ENCODE measurements around the gene IGFALS.

IGFALS gene

DNA sequence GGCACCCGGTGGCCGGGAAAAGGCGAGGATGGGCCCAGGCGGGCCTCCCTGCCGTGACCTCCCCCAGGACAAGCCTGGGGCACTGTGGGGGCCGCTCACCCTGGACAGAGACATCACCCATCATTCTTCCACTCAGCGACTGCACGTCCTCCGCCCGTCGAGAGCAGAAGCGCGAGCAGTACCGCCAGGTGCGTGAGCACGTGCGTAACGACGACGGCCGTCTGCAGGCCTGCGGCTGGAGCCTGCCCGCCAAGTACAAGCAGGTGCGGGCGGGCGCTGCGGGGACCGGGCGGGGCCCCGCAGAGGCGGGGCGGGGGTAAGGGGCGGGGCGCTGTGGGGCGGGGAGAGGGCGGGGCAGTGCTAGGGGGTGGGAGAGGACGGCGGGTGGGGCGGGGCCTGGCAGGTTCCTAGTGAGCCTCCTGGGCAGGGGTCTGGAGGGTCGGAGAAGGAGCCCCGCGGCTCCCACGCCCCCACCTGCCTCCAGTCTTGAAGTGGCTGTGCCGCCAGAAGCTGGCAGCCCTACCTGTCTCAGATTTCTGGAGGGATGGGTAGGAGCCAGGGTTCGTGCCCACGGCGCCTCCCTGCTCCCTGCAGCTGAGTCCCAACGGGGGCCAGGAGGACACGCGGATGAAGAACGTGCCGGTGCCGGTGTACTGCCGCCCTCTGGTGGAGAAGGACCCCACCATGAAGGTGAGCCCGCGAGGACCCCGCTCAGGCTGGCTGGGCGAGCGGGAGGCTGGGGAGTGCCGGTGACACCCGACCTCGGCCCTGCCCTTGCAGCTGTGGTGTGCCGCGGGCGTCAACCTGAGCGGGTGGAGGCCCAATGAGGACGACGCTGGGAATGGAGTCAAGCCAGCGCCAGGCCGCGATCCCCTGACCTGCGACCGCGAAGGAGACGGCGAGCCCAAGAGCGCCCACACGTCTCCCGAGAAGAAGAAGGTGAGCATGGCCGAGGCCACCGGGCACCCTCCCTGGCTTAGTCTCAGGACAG is 29.7 kb downstream of the IGFALS start:
- DNase-seq = no peak

DNA sequence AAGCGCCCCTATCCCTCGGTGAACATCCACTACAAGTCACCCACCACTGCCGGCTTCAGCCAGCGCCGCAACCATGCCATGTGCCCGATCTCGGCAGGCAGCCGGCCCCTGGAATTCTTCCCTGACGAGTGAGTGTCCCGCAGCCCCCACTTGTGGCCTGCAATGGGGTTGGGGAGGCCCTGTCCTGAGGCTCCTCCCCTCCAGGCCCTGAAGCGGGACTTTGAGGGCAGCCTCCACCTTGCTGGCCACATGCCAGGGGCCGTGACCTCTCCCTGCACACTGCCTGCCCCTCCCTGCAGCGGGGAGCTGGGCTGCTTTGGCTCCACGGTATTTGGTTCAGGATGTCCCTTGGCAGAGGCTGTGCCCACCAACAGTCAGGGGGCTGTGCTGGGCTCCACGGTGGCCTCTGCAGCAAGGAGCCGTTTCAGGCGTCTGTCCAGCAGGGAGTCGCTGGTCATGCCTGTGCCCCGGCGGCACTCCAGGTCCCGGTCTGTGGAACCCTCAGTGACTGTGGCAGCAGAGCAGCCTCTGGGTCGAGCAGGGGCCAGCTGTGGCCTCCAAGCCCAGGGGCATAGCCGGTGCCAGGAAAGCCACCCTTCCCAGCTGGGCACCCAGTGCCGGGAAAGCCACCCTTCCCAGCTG is 30.5 kb downstream of the IGFALS start:
- DNase-seq = no peak

DNA sequence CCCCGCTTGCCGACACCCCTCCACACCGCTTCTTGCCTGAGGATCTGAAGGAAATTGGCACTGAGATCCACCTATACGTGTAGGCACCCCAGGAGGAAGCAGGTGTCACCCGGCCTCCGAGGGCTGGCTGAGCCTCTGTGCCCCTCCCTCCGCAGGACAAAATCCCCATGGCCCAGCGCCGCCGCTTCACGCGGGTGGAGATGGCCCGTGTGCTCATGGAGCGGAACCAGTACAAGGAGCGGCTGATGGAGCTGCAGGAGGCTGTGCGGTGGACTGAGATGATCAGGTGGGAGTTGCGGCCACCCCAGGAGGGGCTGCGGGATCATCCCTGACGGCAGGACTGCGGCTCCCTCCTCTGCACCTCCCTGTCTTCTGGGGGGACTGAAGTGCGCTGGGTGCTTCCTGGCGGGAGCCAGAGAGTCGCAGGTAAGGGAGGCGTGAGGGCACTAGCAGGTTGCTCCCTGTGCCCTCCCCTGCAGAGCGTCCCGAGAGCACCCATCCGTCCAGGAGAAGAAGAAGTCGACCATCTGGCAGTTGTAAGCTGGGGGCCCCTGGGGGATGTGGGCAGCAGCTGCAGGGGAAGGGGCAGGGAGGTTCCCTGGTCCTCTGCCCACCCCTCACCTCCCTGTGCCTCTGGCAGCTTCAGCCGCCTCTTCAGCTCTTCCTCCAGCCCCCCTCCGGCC is 31.2 kb downstream of the IGFALS start:
- no peak for DNase-seq

DNA sequence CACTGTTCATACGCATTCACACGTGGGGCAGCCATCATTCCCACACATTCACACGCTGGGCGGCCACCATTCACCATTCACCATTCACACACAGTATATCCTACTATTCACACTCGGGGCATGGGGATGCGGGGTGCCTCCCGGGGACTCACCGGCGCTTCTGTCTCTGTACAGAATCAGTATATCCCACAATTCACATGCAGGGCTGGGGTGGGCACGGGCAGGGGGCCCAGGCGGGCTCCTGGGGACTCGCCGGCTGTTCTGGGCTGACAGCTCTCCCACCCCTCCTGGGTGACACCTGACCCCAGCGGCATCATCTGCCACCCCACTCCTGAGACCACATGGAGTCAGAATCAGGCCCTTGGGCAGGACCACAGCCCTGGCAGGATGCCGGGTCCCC is 31.8 kb downstream of the IGFALS start:
- no peak for DNase-seq

DNA sequence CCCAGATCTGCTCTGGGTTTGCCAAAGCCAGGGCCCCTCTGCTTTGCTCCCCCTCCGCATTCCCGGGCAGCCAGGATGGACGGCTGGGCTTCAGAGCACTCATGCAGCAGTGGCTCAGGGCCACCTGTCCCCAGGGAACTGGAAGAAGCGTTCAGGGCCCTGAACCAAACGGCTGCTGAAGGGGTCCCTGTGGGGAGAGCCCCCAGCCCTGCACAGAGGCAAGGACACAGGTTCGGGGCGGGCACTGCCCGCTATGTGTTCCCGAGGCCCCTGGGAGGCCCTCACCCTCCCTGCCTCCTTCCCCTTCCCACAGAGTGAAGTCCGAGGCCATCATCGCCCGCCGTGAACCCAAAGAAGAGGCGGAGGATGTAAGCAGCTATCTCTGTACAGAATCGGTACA is 32.6 kb downstream of the IGFALS start:
- DNase-seq = no peak

DNA sequence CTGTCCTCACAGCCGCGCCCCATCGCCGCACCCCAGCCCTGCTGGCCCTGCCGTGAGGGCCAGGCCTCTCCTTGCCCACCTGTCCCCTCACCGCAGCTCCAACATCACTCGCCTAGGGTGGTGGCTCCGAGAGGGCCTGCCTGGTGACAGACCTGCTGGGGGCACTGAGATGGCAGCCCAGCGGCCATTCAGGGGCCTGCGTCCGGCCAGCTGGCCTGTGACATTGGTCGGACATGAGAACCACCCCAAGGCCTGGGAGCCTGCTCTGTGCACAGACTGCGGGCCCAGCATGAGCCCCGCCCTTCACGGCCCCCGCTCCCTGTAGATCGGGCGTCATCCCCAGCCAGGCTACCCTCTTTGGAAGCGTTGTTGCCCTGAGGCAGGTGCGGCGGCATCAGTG is 34.0 kb downstream of the IGFALS start:
- DNase-seq = no peak

DNA sequence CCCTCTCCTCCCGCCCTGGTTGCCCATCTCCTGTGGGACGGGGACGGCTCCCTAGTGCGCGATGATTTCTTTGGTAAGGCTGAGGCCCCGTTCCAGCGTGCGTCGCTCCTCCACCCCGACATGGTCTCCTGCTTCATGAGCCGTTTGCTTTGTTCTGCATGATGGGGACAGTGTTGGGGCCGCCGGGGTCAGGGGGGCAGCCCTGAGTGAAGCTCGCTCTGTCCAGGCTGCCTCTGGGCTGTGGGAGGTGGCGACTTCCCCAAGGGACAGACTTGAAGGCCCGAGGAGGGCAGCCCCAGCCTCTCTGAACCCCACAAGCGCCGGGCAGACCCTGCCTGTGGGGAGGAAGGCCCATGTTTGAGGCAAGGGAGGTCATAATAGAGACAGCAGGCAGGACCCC is 34.6 kb downstream of the IGFALS start:
- no peak for DNase-seq

DNA sequence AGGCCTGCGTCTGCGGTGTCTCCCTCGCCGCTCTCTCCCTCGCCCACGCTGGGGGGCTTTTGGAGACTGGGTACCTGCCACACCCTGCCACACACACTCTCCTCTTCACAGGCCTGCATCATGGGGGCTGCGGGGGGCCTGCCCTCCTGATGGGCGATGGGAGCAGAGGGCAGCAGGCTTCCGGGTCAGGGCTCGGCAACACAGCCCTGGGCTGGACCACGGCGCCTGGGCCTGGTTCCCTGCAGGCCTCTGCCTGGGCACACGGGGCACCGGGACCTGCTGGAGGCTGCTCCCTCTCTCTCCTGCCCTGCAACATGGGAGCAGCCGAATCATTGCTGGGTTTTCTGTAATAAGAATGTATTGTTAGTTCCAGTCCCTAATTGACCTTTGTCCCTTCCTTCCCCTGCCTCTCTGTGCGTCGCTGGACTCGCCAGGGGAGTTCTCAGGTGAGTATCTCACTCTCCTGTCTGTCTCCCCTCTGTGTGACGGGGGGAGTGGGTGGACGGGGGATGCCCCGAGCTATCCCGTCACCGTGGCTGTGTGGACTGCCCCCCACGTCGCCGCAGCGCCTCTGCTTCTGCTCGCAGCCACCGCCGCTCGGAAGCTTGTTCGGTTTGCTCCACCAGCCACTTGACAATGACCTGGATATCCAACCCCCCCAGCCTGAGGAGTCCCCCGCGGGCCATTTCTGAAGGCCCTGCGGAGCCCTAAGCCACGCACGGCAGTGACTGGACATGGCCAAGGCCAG is 35.6 kb downstream of the IGFALS start:
- no peak for DNase-seq

DNA sequence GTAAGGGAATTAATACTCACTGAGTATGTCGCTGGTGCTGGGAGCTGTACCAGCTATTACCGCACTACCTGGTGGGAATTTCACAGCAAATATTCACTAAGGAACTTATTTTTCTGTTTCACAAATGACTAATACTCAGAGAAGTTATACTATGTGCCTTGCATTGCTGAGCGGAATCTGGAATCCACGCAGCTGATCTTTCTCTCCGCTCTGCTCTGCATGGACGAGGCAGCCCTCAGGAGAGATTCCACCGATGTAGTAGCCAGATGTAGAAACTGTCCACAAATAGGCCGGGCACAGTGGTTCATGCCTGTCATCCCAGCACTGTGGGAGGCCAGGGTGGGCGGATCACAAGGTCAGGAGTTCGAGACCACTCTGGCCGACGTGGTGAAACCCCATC is 39.3 kb downstream of the IGFALS start:
- DNase-seq = no peak

DNA sequence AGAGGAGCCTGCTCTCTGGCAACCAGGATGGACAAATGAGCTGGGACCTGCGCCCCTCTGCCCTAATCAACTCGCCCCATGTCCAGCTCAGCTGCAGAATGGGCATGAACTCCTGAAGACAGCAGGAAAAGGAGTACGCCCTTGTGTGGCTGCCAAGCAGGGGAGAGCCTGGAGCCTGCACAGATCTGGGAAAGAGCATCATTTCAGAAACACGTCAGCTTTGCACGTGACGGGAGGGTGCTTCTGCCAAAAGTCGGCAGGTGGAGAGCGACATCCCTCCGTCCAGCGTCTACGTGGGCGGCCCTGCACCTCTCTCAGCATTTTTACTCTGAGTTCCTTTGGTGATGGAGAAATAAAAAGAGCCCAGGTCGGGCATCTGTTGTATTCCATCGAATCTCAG is 40.7 kb downstream of the IGFALS start:
- no peak for DNase-seq

DNA sequence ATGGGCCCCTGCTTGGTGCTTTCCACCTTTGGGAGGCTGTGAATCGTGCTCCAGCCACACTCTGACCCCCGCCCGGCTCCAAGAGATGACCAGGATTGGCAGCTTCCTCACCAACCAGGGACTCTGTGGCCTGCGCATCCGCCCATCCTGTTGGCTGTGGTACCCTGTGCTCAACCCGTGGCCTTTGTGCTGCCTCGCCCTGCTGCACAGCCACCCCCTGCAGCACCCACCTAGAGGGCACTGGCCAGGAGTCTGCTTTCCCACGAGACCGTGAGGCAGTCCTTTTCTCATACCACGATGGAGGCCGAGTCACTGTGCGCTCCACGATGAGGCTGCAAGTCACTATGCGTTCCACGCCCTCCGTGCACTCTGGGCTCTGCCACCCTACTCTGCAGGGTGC is 41.6 kb downstream of the IGFALS start:
- no peak for DNase-seq

DNA sequence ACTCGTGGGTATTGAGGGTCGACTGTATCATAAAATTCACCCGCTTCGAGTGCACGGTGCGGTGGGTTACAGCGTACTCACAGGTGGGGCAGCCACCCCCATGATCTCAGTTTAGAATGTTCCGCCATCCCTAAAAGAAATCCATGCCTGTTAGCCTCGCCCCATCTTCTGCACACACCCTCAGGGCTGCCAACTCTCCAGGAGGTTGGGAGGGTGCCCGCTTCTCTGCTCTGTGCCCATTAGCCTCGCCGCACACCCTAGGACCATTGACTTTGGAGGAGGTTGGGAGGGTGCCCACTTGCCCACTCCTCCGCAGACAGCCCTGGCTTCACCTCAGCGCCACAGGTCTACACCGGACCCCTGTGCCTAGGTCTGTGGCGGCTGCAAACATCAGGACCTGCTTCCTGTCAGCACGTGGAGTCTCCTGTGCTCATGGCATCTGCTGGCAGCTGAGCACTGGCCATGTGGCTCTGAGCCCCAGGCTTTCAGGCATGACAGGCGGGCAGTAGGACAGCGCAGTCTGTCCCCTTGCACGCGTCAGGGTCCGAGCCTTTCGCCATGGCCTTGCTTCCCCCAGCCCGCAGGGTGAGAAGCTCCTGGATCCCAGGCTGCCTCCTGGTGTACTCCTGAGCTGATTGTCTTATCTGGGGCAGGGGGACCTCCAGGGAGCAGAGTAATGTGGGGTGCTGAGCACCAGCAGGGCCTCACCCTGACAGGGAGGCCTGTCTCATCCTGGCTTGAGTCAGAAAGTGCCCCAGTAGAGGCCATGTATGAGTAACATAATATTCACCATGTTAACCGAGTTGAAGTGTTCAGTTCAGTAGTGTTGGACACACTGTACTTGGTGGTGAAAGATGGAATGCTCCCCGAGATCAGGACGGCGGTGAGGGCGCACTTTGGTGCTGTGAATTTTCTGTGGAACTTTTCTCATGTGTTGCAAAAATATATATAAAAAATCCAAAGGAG is 44.1 kb downstream of the IGFALS start:
- DNase-seq = no peak

DNA sequence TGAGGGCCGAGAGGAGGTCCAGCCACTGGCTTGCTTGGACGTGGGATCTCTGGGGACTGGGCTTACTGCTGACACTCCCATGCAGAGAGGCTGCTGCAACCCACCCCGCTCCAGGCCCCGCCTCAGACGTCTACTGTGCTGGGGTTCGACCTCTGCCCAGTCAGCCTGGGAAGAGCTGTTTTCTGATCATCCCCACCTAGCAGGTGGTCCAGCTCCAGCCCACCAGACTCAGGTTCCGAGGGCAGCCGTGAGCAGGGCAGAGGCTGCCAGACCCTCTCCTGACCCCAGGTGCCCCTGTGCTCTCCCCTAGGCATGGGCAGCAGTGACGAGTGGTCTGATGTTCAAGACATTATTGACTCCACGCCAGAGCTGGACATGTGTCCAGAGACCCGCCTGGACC is 45.6 kb downstream of the IGFALS start:
- no peak for DNase-seq

DNA sequence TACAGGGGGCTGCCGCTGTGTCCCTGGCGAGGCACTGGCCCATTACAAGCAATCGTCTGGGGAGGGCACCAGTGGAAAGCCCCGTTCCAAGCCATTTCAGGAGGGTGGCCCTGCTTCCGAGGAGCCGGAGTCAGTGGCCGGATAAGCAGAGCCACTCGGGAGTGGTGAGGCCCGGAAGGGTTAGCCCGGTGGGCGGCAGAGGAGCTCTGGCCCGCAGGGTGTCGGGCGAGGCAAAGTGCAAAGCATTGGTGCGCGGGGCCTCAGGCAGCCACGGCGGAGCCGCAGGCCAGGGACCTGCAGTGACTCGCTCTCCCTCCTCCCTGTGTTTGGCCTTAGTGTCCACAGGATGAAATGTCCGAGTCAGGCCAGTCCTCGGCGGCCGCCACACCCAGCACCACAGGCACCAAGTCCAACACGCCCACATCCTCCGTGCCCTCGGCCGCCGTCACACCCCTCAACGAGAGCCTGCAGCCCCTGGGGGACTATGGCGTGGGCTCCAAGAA is 46.8 kb downstream of the IGFALS start:
- DNase-seq = no peak

DNA sequence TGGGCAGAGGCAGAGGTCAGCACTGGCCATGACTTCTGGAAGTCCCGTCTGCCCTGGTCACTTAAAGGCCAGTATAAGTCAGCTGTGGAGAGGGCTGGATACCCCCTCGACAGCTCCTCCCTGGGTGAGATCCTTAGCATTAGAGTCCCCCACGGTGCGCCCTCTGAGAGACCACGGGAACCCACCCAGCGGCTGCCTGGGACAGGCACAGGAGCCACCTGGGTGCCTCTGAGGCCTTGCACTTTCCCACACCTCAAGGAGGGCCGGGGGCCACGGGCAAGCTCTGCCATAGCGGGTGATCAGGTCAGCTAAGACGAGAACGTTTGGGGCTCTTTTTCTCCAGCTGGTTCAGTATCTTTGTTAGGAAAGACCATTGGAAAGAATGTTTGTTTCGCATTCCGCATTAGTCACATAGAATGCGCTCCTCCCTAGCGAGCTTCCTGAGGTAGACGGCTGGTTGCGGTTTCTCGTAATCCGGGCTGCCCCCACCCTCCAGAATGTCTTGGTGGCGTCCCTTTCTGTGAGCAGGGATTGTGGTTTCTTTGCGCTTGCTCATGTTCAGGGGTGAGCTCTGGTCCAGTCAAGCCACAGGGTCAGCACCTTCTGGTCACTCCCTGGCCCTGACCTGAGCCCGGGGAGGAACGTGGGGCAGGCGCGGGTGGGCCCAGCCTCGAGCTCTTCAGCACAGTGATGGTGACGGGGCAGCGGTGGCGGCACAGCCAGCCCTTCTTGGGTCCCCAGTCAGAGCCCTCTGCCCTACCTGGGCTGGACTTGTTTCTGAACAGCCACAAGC is 47.4 kb downstream of the IGFALS start:
- no peak for DNase-seq

DNA sequence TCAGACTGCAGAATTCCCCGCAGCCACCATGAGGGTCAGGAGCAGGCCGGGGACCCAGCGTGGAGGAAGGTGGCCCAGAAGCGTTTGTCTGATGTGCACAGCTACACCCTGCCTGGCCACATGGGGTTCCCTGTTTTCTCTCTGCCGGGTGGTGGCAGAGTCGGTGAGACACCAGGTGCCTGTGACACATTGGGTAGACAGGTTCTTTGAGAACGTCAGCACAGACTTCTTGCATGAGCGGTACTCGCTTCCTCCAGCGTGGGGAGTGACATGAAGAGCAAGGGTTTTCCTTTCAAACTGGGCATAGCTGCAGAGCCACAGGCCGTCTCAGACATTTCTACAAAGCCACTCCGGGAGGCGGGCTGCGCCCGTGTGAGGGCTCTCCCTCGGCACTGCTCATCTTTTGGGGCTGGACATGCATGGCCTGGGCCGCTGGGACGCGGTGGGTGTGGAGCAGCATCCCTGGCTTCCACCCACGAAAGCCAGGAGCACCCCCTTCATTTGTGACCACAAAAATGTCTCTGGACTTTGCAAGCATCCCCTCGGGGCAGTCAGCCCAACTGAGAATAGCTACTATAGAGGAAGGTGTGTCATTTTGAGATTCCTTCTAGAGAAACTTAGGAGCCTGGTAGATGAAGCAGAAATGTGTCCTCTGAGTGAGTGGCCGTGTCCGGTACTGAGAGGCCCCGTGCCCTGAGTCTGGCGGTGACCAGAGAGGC is 48.2 kb downstream of the IGFALS start:
- DNase-seq = no peak

DNA sequence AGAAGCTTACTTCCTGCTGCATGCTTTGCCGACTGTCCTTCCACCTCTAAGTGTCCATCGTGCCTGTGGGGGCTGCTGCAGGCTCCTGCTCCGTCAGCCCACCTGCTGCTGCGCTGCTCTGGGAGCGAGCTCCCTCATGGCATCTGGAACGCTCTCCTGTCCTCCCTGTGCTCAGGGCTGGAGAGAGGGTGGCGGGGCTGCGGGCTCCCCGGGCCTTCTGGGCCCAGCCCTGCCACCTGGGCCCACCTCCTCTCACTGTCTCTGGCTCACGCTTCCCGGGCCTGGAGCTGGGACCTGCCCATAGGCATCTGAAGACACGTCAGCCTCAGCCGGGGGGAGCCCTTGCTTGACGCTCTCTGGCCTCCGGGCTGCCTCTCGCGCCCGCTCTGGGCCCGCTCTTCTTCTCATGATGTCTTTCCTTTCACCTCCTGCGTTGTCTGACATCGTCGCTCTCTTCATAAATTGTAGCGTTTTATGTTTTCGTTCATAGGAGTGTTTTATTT is 49.1 kb downstream of the IGFALS start:
- DNase-seq = no peak

DNA sequence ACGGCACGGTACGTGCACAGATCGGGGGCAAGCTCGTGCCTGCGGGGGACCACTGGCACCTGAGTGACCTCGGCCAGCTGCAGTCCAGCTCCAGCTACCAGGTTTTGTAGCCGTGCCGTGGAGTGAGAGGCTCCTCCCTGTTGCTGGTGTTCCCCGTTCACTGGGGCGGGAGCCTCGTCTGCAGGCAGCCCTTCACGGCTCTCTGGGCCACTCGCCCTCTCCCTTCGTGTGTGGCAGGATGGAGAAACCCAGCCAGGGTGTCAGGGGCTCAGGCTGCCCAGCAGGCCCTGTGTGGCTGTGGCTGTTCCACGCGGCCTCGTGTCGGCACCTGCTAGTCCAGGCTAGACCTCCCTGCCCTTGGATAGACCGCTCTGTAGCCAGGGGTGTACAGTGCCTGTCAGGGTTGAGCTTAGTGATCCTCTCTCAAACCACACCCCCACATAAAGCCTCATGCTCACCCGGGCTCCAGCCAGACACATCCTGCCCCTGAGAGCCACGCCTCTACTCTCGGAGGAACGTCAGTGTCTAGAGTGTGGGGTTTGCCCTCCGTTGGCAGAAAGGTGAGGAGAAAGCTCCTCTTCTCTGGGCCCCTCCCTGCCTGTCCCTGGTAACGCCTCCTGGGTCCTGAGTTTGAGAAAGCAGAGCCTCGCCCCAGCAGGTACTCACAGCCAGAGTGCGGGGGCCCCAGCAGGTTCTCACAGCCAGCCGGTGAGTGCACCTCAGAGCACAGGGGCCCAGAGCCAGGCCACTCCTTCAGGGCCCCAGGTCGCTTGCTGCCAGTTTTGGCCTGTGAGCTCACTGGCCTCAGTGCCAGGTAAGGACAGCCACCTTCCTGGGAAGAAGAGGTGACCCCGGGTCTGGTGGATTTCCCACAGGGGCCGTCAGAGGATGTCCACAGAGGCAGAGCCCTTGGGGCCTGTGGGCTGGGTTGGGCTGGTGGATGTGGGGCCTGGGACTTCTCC is 49.8 kb downstream of the IGFALS start:
- DNase-seq = no peak

All from NCI-H1436 treated with DMSO at 0.1 percent for 48 hours (cell line).